ENCODE results near the gene APOL5. TPM values are rescaled to one million over a fixed set of nuclear protein-coding genes. Genes with fewer than 3 reads are reported as not detected.
"Not testable (repeated sequence)": the region's sequence is repeated elsewhere in the genome, so short reads cannot be mapped to it uniquely, and the experiment has no call there.

The APOL5 gene, protein sequence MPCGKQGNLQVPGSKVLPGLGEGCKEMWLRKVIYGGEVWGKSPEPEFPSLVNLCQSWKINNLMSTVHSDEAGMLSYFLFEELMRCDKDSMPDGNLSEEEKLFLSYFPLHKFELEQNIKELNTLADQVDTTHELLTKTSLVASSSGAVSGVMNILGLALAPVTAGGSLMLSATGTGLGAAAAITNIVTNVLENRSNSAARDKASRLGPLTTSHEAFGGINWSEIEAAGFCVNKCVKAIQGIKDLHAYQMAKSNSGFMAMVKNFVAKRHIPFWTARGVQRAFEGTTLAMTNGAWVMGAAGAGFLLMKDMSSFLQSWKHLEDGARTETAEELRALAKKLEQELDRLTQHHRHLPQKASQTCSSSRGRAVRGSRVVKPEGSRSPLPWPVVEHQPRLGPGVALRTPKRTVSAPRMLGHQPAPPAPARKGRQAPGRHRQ
- total RNA-seq: not detected

GRCh38 chr22:35717572-35717971, at the start of gene APOL5:
TSS of gene APOL5 (plus strand) at chr22:35717872. CDS start at chr22:35717872, 0 bp downstream.
- Histone ChIP-seq H3K4me1 (no peaks in the 10 kb centered on the region), H3K4me3 (no peak within 1 kb of the TSS), H3K9ac (ENCODE audit: low read depth in 2 of 2, low read length in 2 of 2) (no peak within 1 kb of the TSS), H3K9me3 (no peaks in the 10 kb centered on the region), H3K27me3 (no peaks in the 10 kb centered on the region), H3K36me3 (no peaks in the 10 kb centered on the region), H3K27ac (no peak within 1 kb of the TSS)
- no peak for TF ChIP-seq CTCF (IDR thresholded peaks at IDR 0.05)
- intact Hi-C loops (cut with DNase I): no loop called here
- DNase-seq: no peak

DNA sequence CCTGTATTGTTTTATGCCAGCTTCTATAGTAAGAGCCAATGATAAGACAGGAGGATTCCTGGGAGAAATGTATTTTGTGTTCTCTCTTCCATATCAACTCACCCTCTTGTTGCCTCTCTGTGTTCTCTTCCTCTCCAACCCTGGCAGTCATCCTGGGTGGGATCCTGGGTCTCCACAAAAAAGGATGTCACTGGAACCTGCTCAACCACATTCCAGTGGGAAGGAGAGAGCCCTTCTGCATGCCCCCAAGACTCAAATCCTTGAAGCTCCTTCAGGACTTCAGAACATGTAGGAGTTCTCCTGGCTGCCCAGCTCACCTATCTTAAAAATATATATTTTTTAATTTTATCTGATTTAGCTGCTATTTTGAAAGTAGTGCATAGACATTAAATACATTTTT, 43.3 kb upstream of the APOL5 start:
- TF ChIP-seq CTCF (IDR thresholded peaks at IDR 0.05): no peak
- no peak overlapping the region for H3K9ac ChIP-seq (ENCODE audit: low read depth in 2 of 2, low read length in 2 of 2)
- H3K4me3 ChIP-seq: no peak overlapping the region
- no peaks in the 10 kb centered on the region for H3K27me3 ChIP-seq
- H3K27ac ChIP-seq: no peak overlapping the region
- intact Hi-C loops (cut with DNase I): no loop called here
- no peaks in the 10 kb centered on the region for H3K36me3 ChIP-seq
- DNase-seq: no peak
- no peaks in the 10 kb centered on the region for H3K4me1 ChIP-seq
- H3K9me3 ChIP-seq: no peaks in the 10 kb centered on the region

GRCh38 chr22:35676065-35676464, 41.6 kb upstream of the APOL5 start:
- DNase-seq; H3K9me3 ChIP-seq; H3K4me1 ChIP-seq; H3K9ac ChIP-seq (ENCODE audit: low read depth in 2 of 2, low read length in 2 of 2); intact Hi-C loops (cut with DNase I); H3K27me3 ChIP-seq; H3K4me3 ChIP-seq; H3K27ac ChIP-seq; H3K36me3 ChIP-seq: not testable (repeated sequence)

DNA sequence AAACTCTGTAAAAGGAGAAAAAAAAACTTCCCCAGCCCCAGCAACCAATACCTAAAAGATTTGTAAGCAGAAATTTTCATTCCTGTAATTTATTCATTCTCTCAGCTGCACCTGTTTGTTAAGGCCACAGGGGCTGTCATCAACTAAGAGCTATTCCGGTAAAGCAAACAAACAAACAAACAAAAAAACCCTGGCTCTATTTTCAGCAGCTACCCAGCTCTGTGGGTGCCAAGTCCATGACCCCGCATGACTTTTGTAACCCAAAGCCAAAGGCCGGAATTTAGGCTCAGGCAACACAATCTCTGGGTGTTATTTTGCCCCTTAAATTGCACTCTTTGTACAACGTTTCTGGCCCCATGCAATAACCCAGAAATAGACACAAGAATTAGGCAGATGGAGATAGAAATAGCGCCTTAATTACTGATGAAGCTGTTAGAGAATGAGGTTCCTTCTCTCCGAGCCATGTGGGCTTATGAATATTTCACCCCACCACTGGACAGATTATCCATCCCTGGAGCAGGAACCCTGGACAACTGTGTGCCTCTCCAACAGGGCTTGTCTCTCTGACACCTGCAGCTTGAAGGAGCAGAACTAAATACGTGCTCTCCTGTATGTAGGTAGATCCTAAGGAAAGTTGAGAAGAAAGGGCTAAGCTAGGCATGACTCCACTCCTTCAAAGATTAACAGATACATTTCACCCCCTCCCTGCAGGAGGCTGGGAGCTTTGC, 40.0 kb upstream of the APOL5 start:
- no peaks in the 10 kb centered on the region for H3K9me3 ChIP-seq
- no peak for TF ChIP-seq CTCF (IDR thresholded peaks at IDR 0.05)
- no peaks in the 10 kb centered on the region for H3K36me3 ChIP-seq
- no peaks in the 10 kb centered on the region for H3K4me1 ChIP-seq
- H3K27me3 ChIP-seq: no peaks in the 10 kb centered on the region
- no peak for DNase-seq
- no peak overlapping the region for H3K27ac ChIP-seq
- no peak overlapping the region for H3K4me3 ChIP-seq
- no peak overlapping the region for H3K9ac ChIP-seq (ENCODE audit: low read depth in 2 of 2, low read length in 2 of 2)
- intact Hi-C loops (cut with DNase I): no loop called here

- H3K27me3 ChIP-seq: no peaks in the 10 kb centered on the region
- H3K27ac ChIP-seq: no peak overlapping the region
- no peaks in the 10 kb centered on the region for H3K4me1 ChIP-seq
- intact Hi-C loops (cut with DNase I): no loop called here
- H3K9ac ChIP-seq (ENCODE audit: low read depth in 2 of 2, low read length in 2 of 2): no peak overlapping the region
- no peaks in the 10 kb centered on the region for H3K36me3 ChIP-seq
- DNase-seq: no peak
- no peak overlapping the region for H3K4me3 ChIP-seq
- TF ChIP-seq CTCF (IDR thresholded peaks at IDR 0.05): no peak
- no peaks in the 10 kb centered on the region for H3K9me3 ChIP-seq
Observed at GRCh38 chr22:35678836-35679235, 38.8 kb upstream of the APOL5 start.

DNA sequence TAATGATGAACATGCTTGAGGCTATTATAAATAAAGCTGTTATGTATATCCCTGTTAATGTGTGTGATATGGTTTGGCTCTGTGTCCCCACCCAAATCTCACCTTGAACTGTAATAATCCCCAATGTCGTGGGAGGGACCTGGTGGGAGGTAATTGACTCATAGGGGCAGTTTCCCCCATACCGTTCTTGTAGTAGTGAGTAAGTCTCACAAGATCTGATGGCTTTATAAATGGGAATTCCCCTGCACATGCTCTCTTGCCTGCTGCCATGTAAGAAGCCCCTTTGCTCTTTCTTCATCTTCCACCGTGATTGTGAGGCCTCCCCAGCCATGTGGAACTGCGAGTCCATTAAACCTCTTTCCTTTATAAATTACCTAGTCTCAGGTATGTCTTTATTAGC, 38.2 kb upstream of the APOL5 start:
- H3K9ac ChIP-seq (ENCODE audit: low read depth in 2 of 2, low read length in 2 of 2); DNase-seq; H3K4me1 ChIP-seq; H3K9me3 ChIP-seq; H3K36me3 ChIP-seq; intact Hi-C loops (cut with DNase I); H3K4me3 ChIP-seq; H3K27me3 ChIP-seq; H3K27ac ChIP-seq: not testable (repeated sequence)
